ENCODE results near the gene ATG4C. TPM values are rescaled to one million over a fixed set of nuclear protein-coding genes. Genes with fewer than 3 reads are reported as not detected.

ATG4C gene
- total RNA-seq, 1 donor from 2014 or later = 7.3 TPM

- Mint-ChIP-seq H3K4me1 (ENCODE audit: unreplicated experiment) (no peaks in the 10 kb centered on the region), H3K9me3 (ENCODE audit: unreplicated experiment) (no peaks in the 10 kb centered on the region), H3K4me3 (ENCODE audit: unreplicated experiment) (no peak overlapping the region), H3K27ac (ENCODE audit: unreplicated experiment) (no peak overlapping the region), H3K36me3 (ENCODE audit: low read depth, unreplicated experiment) (no peaks in the 10 kb centered on the region), H3K27me3 (ENCODE audit: unreplicated experiment) (peaks cover 2% of the 10 kb centered on the region)
- DNase-seq (ENCODE audit: low spot score) = no peak
- TF ChIP-seq CTCF (IDR thresholded peaks at IDR 0.05; ENCODE audit: unreplicated experiment) = no peak
Measured at GRCh38 chr1:62903982-62904855, 120.3 kb downstream of the ATG4C start.

GRCh38 chr1:62904856-62905225 is 120.9 kb downstream of the ATG4C start:
- Mint-ChIP-seq H3K4me1 (ENCODE audit: unreplicated experiment) (no peaks in the 10 kb centered on the region), H3K27me3 (ENCODE audit: unreplicated experiment) (peaks cover 2% of the 10 kb centered on the region), H3K9me3 (ENCODE audit: unreplicated experiment) (no peaks in the 10 kb centered on the region)

DNA sequence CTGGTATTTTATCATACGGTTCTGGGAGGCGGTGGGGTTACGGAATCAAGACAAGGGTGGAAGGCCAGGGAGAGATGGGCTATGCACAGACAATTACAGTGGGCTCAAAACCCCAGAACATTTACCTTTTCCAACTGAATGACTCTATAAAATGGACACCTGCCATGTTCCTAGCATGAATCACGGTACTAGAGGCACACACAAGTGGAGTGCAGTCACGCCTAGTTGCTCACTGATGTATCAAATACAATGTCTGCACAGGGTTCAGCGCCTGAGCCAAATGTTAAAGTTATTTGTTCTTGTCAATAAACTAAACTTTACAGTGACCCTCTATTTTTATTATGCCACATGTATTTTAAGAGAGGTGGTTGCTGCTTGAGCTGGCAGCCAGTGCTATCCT is 121.4 kb downstream of the ATG4C start:
- TF ChIP-seq CTCF (IDR thresholded peaks at IDR 0.05; ENCODE audit: unreplicated experiment) = no peak
- no peaks in the 10 kb centered on the region for H3K4me1 Mint-ChIP-seq (ENCODE audit: unreplicated experiment)
- no peak overlapping the region for H3K4me3 Mint-ChIP-seq (ENCODE audit: unreplicated experiment)
- no peaks in the 10 kb centered on the region for H3K9me3 Mint-ChIP-seq (ENCODE audit: unreplicated experiment)
- H3K27ac Mint-ChIP-seq (ENCODE audit: unreplicated experiment) = no peak overlapping the region
- DNase-seq (ENCODE audit: low spot score) = no peak
- no peaks in the 10 kb centered on the region for H3K36me3 Mint-ChIP-seq (ENCODE audit: low read depth, unreplicated experiment)
- peaks cover 2% of the 10 kb centered on the region for H3K27me3 Mint-ChIP-seq (ENCODE audit: unreplicated experiment)

More at GRCh38 chr1:62904856-62905225, 120.9 kb downstream of the ATG4C start:
- Mint-ChIP-seq H3K36me3 (ENCODE audit: low read depth, unreplicated experiment) (no peaks in the 10 kb centered on the region), H3K27ac (ENCODE audit: unreplicated experiment) (no peak overlapping the region), H3K4me3 (ENCODE audit: unreplicated experiment) (no peak overlapping the region)
- no peak for DNase-seq (ENCODE audit: low spot score)
- TF ChIP-seq CTCF (IDR thresholded peaks at IDR 0.05; ENCODE audit: unreplicated experiment) = no peak

GRCh38 chr1:62905872-62906271 is 121.9 kb downstream of the ATG4C start:
- Mint-ChIP-seq H3K36me3 (ENCODE audit: low read depth, unreplicated experiment) (no peaks in the 10 kb centered on the region), H3K4me3 (ENCODE audit: unreplicated experiment) (no peak overlapping the region), H3K4me1 (ENCODE audit: unreplicated experiment) (no peaks in the 10 kb centered on the region), H3K27me3 (ENCODE audit: unreplicated experiment) (peaks cover 2% of the 10 kb centered on the region), H3K27ac (ENCODE audit: unreplicated experiment) (no peak overlapping the region), H3K9me3 (ENCODE audit: unreplicated experiment) (no peaks in the 10 kb centered on the region)
- no peak for DNase-seq (ENCODE audit: low spot score)
- no peak for TF ChIP-seq CTCF (IDR thresholded peaks at IDR 0.05; ENCODE audit: unreplicated experiment)

- no peak overlapping the region for H3K4me3 Mint-ChIP-seq (ENCODE audit: unreplicated experiment)
- H3K27ac Mint-ChIP-seq (ENCODE audit: unreplicated experiment) = no peak overlapping the region
- peak; percentile 41 for DNase-seq (ENCODE audit: low spot score)
- peak; percentile 85 for TF ChIP-seq CTCF (IDR thresholded peaks at IDR 0.05; ENCODE audit: unreplicated experiment)
- H3K27me3 Mint-ChIP-seq (ENCODE audit: unreplicated experiment) = peaks cover 2% of the 10 kb centered on the region
- H3K36me3 Mint-ChIP-seq (ENCODE audit: low read depth, unreplicated experiment) = no peaks in the 10 kb centered on the region
- H3K9me3 Mint-ChIP-seq (ENCODE audit: unreplicated experiment) = no peaks in the 10 kb centered on the region
- H3K4me1 Mint-ChIP-seq (ENCODE audit: unreplicated experiment) = no peaks in the 10 kb centered on the region
Measured at GRCh38 chr1:62906428-62906886, 122.5 kb downstream of the ATG4C start.

Data from endothelial cell (in vitro differentiated cells).